ENCODE results near the gene CTSA.

Gene CTSA

DNA sequence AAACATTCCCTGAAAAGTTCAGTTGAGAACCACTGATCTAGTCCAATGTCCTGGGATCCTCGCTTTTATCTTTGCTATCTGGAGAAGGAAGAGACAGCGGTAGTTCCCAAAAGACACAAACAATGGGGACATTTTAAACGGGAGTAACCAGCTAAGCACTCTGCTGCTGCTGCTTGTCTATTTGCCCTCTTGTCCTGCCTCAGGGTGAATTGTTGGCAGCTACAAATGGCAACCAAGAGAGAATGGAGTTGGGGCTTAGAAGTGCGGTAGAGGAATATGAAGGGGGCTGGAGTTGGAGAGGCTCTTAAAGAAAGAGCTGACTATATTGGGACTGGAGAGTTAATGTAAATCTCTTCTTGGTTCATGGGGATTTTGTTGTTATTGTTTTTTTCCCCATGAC is 16.6 kb upstream of the CTSA start:
- no peak for DNase-seq (ENCODE audit: low read depth)
- TF ChIP-seq CTCF (conservative IDR thresholded peaks at IDR 0.05; ENCODE audit: control insufficient read depth, insufficient read depth, low read depth, low read length), result no peak
- no peak overlapping the region for H3K4me3 ChIP-seq (ENCODE audit: control insufficient read depth, low read depth, low read length)

DNA sequence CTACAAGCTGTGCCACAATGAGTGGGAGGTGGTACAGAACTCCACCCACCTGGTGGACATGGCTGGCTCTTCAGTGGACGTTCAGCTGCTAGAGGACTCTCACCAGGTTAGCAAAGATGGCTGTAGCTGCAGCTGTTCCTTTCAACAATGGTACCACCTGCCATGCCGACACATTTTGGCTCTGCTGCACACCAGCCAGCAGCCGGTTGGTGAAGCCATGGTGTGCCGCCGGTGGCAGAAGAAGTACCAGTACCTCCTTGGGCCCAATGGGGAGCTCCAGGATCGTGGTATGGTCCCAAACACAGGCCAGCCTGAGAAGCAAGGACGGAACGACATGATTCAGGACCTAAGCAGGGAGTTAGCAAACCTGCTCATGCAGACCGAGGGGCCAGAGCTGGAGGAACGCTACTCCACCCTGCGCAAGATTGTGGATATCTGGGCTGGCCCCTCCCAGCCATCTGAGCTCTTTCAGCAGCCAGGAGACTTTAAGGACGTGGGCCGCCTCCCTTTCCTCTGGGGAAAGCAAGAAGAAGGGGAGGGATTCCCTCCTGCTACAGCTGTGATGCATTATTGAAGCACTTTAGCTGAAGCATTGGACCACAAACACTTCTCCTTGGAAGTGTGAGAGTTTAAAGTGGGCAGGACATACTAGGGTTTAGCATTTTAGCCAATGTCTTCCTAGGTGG is 12.9 kb upstream of the CTSA start:
- DNase-seq (ENCODE audit: low read depth), result peak; percentile 44
- H3K4me3 ChIP-seq (ENCODE audit: control insufficient read depth, low read depth, low read length), result no peak overlapping the region
- no peak for TF ChIP-seq CTCF (conservative IDR thresholded peaks at IDR 0.05; ENCODE audit: control insufficient read depth, insufficient read depth, low read depth, low read length)

GRCh38 chr20:45880988-45881788 is 9.9 kb upstream of the CTSA start, which contains the start of gene ZSWIM1:
Gene ZSWIM1 (plus strand): TSS chr20:45881227. CDS start chr20:45882593, 1,366 bp downstream.
- H3K4me3 ChIP-seq (ENCODE audit: control insufficient read depth, low read depth, low read length), result peak within 1 kb of the TSS; percentile 83
- TF ChIP-seq CTCF (conservative IDR thresholded peaks at IDR 0.05; ENCODE audit: control insufficient read depth, insufficient read depth, low read depth, low read length), result no peak
- DNase-seq (ENCODE audit: low read depth), result peak; percentile 99

GRCh38 chr20:45882469-45883099 is 8.6 kb upstream of the CTSA start:
- TF ChIP-seq CTCF (conservative IDR thresholded peaks at IDR 0.05; ENCODE audit: control insufficient read depth, insufficient read depth, low read depth, low read length), result no peak
- H3K4me3 ChIP-seq (ENCODE audit: control insufficient read depth, low read depth, low read length), result no peak overlapping the region

GRCh38 chr20:45883100-45883469 is 8.1 kb upstream of the CTSA start:
- H3K4me3 ChIP-seq (ENCODE audit: control insufficient read depth, low read depth, low read length), result no peak overlapping the region
- no peak for DNase-seq (ENCODE audit: low read depth)
- no peak for TF ChIP-seq CTCF (conservative IDR thresholded peaks at IDR 0.05; ENCODE audit: control insufficient read depth, insufficient read depth, low read depth, low read length)

More at GRCh38 chr20:45882469-45883099, 8.6 kb upstream of the CTSA start:
- no peak for DNase-seq (ENCODE audit: low read depth)

DNA sequence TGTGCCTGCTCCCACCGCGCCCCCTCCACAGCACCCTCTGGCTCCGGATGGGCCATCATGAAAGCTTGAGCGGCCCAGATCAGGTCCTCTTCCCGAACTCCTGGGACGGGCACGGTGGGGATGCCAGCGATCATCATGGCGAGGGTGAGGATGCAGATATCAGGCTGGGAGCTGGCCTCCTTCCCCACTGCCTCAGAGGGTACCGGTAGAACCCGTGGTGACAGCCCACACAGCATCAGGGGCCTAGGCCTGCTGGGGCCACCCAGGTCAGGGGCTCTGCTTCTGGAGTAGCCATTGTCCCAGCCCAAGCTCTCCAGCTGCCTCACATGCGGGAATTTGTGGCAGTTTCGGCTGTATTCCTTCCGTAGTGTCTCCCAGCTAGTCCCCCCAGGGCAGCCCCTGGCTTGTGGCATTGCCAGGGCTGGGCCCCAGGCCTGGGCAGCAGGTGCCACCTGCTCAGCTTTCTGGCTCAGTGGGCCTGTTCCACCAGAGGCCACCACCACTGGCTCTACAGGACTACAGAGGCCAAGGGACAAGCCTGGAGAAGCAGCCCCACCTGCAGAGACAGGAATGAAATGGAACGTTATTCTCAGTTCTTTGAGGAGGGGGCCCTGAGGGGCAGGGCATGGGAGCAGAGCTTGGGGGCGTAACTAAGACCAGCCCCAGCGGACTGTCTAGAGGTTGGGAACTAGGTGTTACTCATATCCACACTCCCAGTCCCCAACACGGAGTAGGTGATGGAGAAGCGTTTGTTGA is 4.4 kb upstream of the CTSA start:
- no peak for DNase-seq (ENCODE audit: low read depth)
- no peak overlapping the region for H3K4me3 ChIP-seq (ENCODE audit: control insufficient read depth, low read depth, low read length)
- TF ChIP-seq CTCF (conservative IDR thresholded peaks at IDR 0.05; ENCODE audit: control insufficient read depth, insufficient read depth, low read depth, low read length), result no peak

Data from fibroblast of mammary gland (primary cell).